Natural killer cell (primary cell): ENCODE measurements around the gene LDLRAD4. TPM values are rescaled to one million over a fixed set of nuclear protein-coding genes. Genes with fewer than 3 reads are reported as not detected.

Source experiments
- ATAC-seq, 3 donors: fragments of 150-1000 bp in 2 of 3; fragments of 200-7000 bp in 1 of 3; cut with Tn5 transposase; 1 replicate in 1 of 3; 2 replicates in 2 of 3; pipeline ENCODE4 v1.10.0; 2021; ENCODE audit warnings: mild to moderate bottlenecking in 2 of 3, moderate library complexity in 2 of 3
- DNase-seq, 2 donors: peaks; one replicate each; pipeline versions ENCODE4 v3.0.0 to v3.0.0-alpha.2; 2013 to 2021; ENCODE audit warnings: mixed read lengths in 1 of 2
- H3K27ac ChIP-seq: one replicate; pipeline ENCODE4 v1.5.1; 2013; ENCODE audit warnings: mild to moderate bottlenecking, low read length
- H3K27me3 ChIP-seq: one replicate; pipeline ENCODE4 v1.6.1; 2013; ENCODE audit warnings: low read length; ENCODE audit not compliant: control insufficient read depth, insufficient read depth
- H3K36me3 ChIP-seq: one replicate; pipeline ENCODE4 v1.6.1; 2013; ENCODE audit warnings: low read length; ENCODE audit not compliant: control insufficient read depth, insufficient read depth
- H3K4me1 ChIP-seq: one replicate; pipeline ENCODE4 v1.6.1; 2013; ENCODE audit warnings: low read length; ENCODE audit not compliant: control insufficient read depth, insufficient read depth
- H3K4me3 ChIP-seq: one replicate; pipeline ENCODE4 v1.5.1; 2013; ENCODE audit warnings: low read length
- H3K9me3 ChIP-seq: one replicate; pipeline ENCODE4 v1.6.1; 2013; ENCODE audit warnings: low read length; ENCODE audit not compliant: control insufficient read depth, insufficient read depth
- H3K27ac Mint-ChIP-seq, 2 donors: one replicate each; pipeline ENCODE4 v1.8.0; 2022; ENCODE audit warnings: mild to moderate bottlenecking in 2 of 2, mixed read lengths in 2 of 2, moderate library complexity in 1 of 2
- H3K27me3 Mint-ChIP-seq, 2 donors: one replicate each; pipeline ENCODE4 v1.8.0; 2022; ENCODE audit warnings: low read depth in 2 of 2, mixed read lengths in 2 of 2
- H3K36me3 Mint-ChIP-seq: one replicate; pipeline ENCODE4 v1.8.0; 2022; ENCODE audit warnings: mixed read lengths
- H3K4me1 Mint-ChIP-seq, 2 donors: one replicate each; pipeline ENCODE4 v1.8.0; 2022; ENCODE audit warnings: mixed read lengths in 2 of 2
- H3K4me3 Mint-ChIP-seq: one replicate; pipeline ENCODE4 v1.8.0; 2022; ENCODE audit warnings: mild to moderate bottlenecking, moderate library complexity, mixed read lengths
- H3K9me3 Mint-ChIP-seq, 2 donors: one replicate each; pipeline ENCODE4 v1.8.0; 2022; ENCODE audit warnings: mixed read lengths in 2 of 2
- WGBS: methylation state at CpG from one replicate; pipeline ENCODE4 v1.1.7; 2013; ENCODE audit warnings: missing lambda C conversion rate; ENCODE audit not compliant: insufficient coverage; 5-methylcytosine and 5-hydroxymethylcytosine counted together
- intact Hi-C: fragments of 100-400 bp; cut with micrococcal nuclease; formaldehyde crosslinking; loops from one replicate; pipeline ENCODE4 v1.14.2; 2022
- total RNA-seq, 4 donors: library from RNA; stranded (reverse); fragments of 120-200 nt in 1 of 4; gene quantifications; one replicate each; pipeline versions ENCODE4 v1.2.3 to v1.2.4, GENCODE V29; 2013 to 2022
- TF ChIP-seq, protein P1 (sequence below): fragments of 200-600 bp; IDR thresholded peaks from one replicate; pipeline ENCODE4 v1.8.0; 2022; ENCODE audit warnings: antibody characterized with exemption

Gene LDLRAD4
- total RNA-seq, 3 donors from 2014 or later (not counting 1 experiment from before 2014, with no cell fraction given) = 24.0 to 36.3 (median 29.2) TPM

DNA sequence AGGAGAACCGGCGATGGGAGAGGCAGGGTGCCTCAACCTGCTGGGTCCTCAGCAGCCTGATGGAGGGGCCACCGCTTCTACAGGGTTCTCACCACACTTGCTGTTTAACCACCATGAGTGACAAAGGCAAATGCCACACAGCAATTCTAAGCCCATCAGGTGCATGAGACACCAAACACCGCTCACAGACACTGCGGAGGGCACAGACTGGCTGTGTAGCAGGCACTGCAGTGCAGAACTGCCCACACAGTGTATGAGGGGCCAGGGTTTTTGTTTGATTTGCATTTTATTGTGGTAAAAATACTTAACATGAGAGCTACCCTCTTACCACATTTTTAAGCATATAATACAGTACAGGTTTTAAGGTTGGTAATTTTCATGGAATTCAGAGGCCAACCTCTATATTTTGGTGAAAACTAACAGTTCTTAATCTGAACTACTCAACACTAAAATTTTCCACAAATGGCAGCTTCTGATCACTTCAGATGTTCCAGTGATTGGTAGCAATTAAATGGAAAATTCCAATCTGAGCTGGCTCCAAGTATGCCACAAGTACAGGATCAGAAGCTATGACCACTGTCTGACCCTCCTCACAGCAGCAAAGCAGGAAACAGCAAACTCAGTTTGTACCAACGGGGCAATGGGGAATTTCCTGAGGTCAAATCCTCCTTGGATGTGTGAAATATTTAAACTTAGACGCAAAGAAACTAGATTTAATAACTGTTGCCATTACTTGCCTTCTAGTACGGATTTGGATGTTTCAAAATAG lies 440.1 kb downstream of the LDLRAD4 start:
- Mint-ChIP-seq H3K27ac (no peak overlapping the region), H3K4me1 (no peaks in the 10 kb centered on the region), H3K9me3 (no peaks in the 10 kb centered on the region), H3K27me3 (no peaks in the 10 kb centered on the region), H3K4me3 (no peak overlapping the region), H3K36me3 (no peaks in the 10 kb centered on the region)
- intact Hi-C loops = no loop called here
- H3K27me3 ChIP-seq = no peaks in the 10 kb centered on the region
- DNase-seq = no peak
- no peak overlapping the region for H3K27ac ChIP-seq
- TF ChIP-seq, protein P1, sequence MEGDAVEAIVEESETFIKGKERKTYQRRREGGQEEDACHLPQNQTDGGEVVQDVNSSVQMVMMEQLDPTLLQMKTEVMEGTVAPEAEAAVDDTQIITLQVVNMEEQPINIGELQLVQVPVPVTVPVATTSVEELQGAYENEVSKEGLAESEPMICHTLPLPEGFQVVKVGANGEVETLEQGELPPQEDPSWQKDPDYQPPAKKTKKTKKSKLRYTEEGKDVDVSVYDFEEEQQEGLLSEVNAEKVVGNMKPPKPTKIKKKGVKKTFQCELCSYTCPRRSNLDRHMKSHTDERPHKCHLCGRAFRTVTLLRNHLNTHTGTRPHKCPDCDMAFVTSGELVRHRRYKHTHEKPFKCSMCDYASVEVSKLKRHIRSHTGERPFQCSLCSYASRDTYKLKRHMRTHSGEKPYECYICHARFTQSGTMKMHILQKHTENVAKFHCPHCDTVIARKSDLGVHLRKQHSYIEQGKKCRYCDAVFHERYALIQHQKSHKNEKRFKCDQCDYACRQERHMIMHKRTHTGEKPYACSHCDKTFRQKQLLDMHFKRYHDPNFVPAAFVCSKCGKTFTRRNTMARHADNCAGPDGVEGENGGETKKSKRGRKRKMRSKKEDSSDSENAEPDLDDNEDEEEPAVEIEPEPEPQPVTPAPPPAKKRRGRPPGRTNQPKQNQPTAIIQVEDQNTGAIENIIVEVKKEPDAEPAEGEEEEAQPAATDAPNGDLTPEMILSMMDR = no peak
- ATAC-seq = no peak
- WGBS = 78% methylated on average over 8 of the region's 8 CpGs
- H3K4me3 ChIP-seq = no peak overlapping the region
- no peaks in the 10 kb centered on the region for H3K4me1 ChIP-seq
- H3K9me3 ChIP-seq = no peaks in the 10 kb centered on the region
- H3K36me3 ChIP-seq = no peaks in the 10 kb centered on the region

DNA sequence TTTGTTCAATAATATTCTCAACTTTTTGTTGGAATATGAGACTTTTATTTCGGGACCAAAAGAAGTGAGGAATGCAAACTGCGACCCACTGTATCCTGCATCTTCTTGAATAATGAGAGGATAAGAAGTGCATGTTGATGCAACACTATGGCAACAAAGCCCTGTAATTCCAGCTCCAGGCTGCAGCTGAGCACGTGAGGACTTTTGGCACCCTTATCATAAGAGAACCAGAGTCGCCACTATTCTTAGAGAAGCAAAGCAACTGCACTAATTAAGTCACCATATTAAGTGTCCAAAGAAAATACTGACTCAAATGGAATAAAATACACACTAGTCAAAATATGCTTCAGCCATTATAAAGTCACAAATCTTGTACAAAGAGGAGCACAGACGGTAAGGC lies 441.9 kb downstream of the LDLRAD4 start:
- Mint-ChIP-seq H3K9me3 (no peaks in the 10 kb centered on the region), H3K27me3 (no peaks in the 10 kb centered on the region), H3K36me3 (no peaks in the 10 kb centered on the region), H3K4me1 (no peaks in the 10 kb centered on the region), H3K4me3 (no peak overlapping the region), H3K27ac (no peak overlapping the region)
- ATAC-seq (no peak), DNase-seq (no peak)
- Histone ChIP-seq H3K4me1 (no peaks in the 10 kb centered on the region), H3K27ac (no peak overlapping the region), H3K4me3 (no peak overlapping the region), H3K27me3 (no peaks in the 10 kb centered on the region), H3K36me3 (peaks cover under 1% of the 10 kb centered on the region), H3K9me3 (no peaks in the 10 kb centered on the region)
- WGBS = 92% methylated on average over 3 of the region's 5 CpGs
- intact Hi-C loops = no loop called here
- TF ChIP-seq, protein P1 = no peak

DNA sequence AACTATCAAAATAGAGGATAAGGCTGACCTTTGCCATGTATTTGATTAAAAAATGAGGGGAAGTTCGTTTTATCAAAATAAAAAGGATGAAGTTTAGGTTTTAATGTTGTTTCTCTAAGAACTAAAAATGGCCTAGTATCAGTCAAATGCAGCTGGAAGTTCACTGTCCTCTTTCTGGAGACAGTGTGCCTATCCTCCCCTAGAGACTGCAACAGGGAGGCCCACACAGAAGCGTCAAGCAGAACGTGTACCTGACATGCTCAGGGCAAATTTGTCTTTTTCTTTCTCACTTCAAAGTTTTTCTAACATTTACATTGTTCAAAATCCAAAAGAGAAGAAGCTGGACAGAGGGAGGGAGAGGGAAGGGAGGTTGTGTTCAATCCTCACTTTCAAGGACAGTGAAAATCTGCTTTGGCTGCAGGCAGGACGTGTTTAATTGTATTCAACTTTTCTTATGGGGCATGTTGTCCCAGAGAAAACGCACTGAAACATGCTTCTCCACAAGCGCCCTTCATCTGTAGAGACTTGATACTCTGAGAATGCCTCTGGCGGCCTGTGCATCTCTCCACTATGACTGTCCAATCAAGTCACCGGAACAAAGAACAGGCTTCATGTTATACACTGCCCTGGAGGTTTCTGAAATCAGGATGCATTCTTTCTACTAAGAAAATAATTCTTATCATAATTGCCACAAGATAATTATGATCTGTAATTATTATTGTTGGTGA lies 442.7 kb downstream of the LDLRAD4 start:
- Mint-ChIP-seq H3K27me3 (no peaks in the 10 kb centered on the region), H3K4me3 (no peak overlapping the region), H3K27ac (no peak overlapping the region), H3K9me3 (no peaks in the 10 kb centered on the region), H3K36me3 (peaks cover under 1% of the 10 kb centered on the region), H3K4me1 (no peaks in the 10 kb centered on the region)
- WGBS = 93% methylated on average over 8 of the region's 8 CpGs
- Histone ChIP-seq H3K27me3 (no peaks in the 10 kb centered on the region), H3K4me3 (no peak overlapping the region), H3K4me1 (no peaks in the 10 kb centered on the region), H3K27ac (no peak overlapping the region), H3K36me3 (peaks cover 5% of the 10 kb centered on the region), H3K9me3 (no peaks in the 10 kb centered on the region)
- DNase-seq (no peak), ATAC-seq (no peak)
- TF ChIP-seq, protein P1 = no peak
- intact Hi-C loops = no loop called here
